Measurements from ENCODE around the gene SIVA1.

GRCh38 chr14:104734601-104734990 is 18.4 kb upstream of the SIVA1 start:
- TF ChIP-seq POLR2A (IDR thresholded peaks at IDR 0.05): no peak
- TF ChIP-seq CTCF (IDR thresholded peaks at IDR 0.05): no peak

Data from esophagus squamous epithelium (tissue), 4 donors.